Measurements from ENCODE around the gene F13A1. TPM values are rescaled to one million over a fixed set of nuclear protein-coding genes. Genes with fewer than 3 reads are reported as not detected.

Gene F13A1
- total and polyA plus RNA-seq, 2 donors (not counting 3 experiments of a cell fraction or from before 2014, with no cell fraction given): not detected

- dilution Hi-C loops (cut with MboI; ENCODE audit: extremely low pct_ligation_motif_present, low sequenced_read_pairs) (no loop called here), intact Hi-C loops (cut with micrococcal nuclease) (no loop called here)
- no peak for DNase-seq (ENCODE audit: low read depth, low spot score)
- no peaks in the 10 kb centered on the region for H3K79me2 ChIP-seq (ENCODE audit: control insufficient read depth, insufficient read depth, low read length)
- no peaks in the 10 kb centered on the region for H3K36me3 ChIP-seq (ENCODE audit: control insufficient read depth in 2 of 2, extremely low read depth in 1 of 2, insufficient read depth in 2 of 2, low read length in 2 of 2)
- H2AFZ ChIP-seq (ENCODE audit: low read depth, low read length): no peak overlapping the region
- no peak for FAIRE-seq
- POLR2A ChIA-PET: no interaction called here
- H3K4me3 ChIP-seq (replicated peaks in 1 of 3; ENCODE audit: insufficient read depth in 1 of 3, low read depth in 1 of 3, low read length in 3 of 3): no peak overlapping the region
- no peaks in the 10 kb centered on the region for H3K9me3 ChIP-seq (replicated peaks; ENCODE audit: control insufficient read depth, insufficient read depth, low read length)
- no peaks in the 10 kb centered on the region for H4K20me1 ChIP-seq (replicated peaks; ENCODE audit: control insufficient read depth, extremely low read depth, insufficient read depth, low read length)
- CTCF ChIA-PET: no interaction called here
- H3K4me1 ChIP-seq (ENCODE audit: control insufficient read depth, extremely low read depth, insufficient read depth, low read length): no peaks in the 10 kb centered on the region
- TF ChIP-seq MAX (IDR thresholded peaks at IDR 0.05; ENCODE audit: insufficient read depth, insufficient read length) (no peak), MYC (IDR thresholded peaks at IDR 0.05; ENCODE audit: low read depth, low read length) (no peak), GATA2 (IDR thresholded peaks at IDR 0.05; ENCODE audit: insufficient read depth, insufficient read length, low read depth, low read length) (no peak), CTCF (IDR thresholded peaks at IDR 0.05; ENCODE audit: extremely low read depth in 1 of 2, insufficient read depth in 1 of 2, low read depth in 1 of 2, low read length in 2 of 2) (no peak), JUN (IDR thresholded peaks at IDR 0.05; ENCODE audit: borderline replicate concordance, insufficient read depth, insufficient read length, low read depth) (no peak), FOS (IDR thresholded peaks at IDR 0.05; ENCODE audit: borderline replicate concordance, insufficient read depth, low read length) (no peak), POLR2A (IDR thresholded peaks at IDR 0.05; ENCODE audit: low read depth, low read length) (no peak), POLR2AphosphoS5 (IDR thresholded peaks at IDR 0.05; ENCODE audit: insufficient read depth, low read depth, low read length) (no peak), EZH2 (IDR thresholded peaks at IDR 0.05; ENCODE audit: borderline replicate concordance, low read depth, low read length, severe bottlenecking) (no peak)
- H3K27ac ChIP-seq (ENCODE audit: insufficient read depth, low read depth, low read length): no peak overlapping the region
- no peak overlapping the region for H3K9ac ChIP-seq (replicated peaks; ENCODE audit: extremely low read depth, insufficient read depth, low read length)
- no peaks in the 10 kb centered on the region for H3K27me3 ChIP-seq (ENCODE audit: control insufficient read depth in 2 of 2, insufficient read depth in 2 of 2, low read length in 2 of 2)
- no peak overlapping the region for H3K4me2 ChIP-seq (ENCODE audit: insufficient read depth, low read length)
- no TSS peak for BruUV-seq (replicated peaks)
- no peaks in the 10 kb centered on the region for H3K9me1 ChIP-seq (replicated peaks; ENCODE audit: control insufficient read depth, extremely low read depth, insufficient read depth, low read length)
These were observed 36.7 kb downstream of the F13A1 start for GRCh38 chr6:6283746-6284145.
